Cerebellar nuclear complex (tissue), 1 donor: ENCODE data around the gene TMEM101.
"Not testable (repeated sequence)": the region's sequence is repeated elsewhere in the genome, so short reads cannot be mapped to it uniquely, and the experiment has no call there.

Experiments
- DNase-seq, 2 experiments: peaks; one replicate each; lab custom pipeline; 2025; lab: John Stamatoyannopoulos, UW

Gene TMEM101

DNA sequence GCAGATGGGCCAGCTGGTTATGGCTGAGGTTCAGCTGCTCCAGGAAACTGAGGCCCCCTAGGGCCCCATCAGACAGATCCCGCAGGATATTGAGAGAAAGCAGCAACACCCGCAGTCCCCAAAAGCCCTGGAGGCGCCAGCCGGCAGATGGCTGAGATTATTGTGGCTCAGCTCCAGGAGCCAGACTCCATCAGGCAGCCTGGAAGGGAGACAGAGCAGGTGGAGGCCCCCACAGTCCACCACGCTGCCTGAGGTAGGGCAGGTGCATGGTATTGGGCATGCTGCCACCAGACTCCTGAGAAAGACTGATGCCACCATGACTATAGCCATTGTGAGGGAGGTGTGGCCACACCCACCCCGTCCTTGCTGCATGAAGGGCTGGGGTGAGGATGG lies 9.5 kb upstream of the TMEM101 start:
- peak; percentile 48 to 89 for DNase-seq

GRCh38 chr17:44023545-44024270 lies 8.9 kb upstream of the TMEM101 start:
- no peak for DNase-seq

DNA sequence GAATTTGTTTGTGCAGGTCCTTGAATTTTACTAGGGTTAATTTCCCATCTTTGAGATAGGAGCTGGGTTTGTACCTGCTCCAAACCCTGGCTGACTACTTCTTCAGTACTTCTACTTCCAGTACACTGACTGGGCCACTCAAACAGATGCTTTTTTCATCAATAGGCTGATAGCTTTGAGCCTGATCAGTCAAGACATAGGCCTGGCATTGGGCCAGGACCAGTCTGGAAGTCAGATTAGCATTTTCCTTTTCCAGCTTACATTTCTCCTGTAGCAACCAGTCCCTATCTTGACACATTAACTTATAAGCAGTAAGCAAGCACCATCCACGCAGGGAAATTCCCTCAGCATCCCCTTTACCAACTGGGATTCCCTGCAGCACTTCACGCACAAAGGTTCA lies 7.5 kb upstream of the TMEM101 start:
- DNase-seq: no peak

GRCh38 chr17:44021227-44021626 lies 6.5 kb upstream of the TMEM101 start:
- not testable (repeated sequence) for DNase-seq

DNA sequence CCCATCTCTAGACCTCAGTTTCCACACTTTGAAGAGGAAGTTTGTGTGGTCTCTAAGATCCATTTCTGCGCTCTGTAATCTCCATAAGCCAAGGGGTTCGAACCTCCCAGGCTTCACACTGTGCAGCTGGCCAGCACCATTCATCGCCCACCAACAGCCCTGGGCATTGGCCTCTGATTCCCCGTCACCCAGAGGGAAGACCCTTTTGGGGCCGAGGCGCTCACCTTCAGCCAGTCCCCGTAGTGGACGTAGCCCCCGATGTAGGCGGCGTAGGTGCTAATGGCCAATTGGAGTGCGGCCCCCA lies 678 bp downstream of the TMEM101 start:
- DNase-seq: no peak

GRCh38 chr17:44012874-44013273 lies 1.9 kb downstream of the TMEM101 start:
- no peak for DNase-seq

- DNase-seq: no peak
These were observed 2.4 kb downstream of the TMEM101 start for GRCh38 chr17:44012391-44012790.

DNA sequence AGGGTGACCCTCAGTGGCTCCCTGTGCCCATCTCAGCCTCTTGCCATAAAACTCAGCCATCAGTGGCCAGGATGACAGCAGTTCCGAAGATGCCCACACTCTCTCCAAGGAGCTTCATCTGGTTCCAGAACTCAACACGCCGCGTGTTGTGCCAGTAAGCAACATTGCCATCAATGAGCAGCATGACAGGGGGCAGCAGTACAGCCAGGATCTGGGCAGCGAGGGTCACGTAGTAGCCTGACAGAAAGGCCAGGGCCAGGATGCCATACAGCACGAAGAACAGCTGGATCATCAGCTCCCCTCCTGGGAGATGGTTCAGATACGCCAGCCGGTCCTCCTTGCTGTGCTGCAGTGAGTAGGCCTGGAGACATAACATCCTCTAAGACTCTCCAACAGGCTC lies 2.9 kb downstream of the TMEM101 start:
- no peak for DNase-seq

DNA sequence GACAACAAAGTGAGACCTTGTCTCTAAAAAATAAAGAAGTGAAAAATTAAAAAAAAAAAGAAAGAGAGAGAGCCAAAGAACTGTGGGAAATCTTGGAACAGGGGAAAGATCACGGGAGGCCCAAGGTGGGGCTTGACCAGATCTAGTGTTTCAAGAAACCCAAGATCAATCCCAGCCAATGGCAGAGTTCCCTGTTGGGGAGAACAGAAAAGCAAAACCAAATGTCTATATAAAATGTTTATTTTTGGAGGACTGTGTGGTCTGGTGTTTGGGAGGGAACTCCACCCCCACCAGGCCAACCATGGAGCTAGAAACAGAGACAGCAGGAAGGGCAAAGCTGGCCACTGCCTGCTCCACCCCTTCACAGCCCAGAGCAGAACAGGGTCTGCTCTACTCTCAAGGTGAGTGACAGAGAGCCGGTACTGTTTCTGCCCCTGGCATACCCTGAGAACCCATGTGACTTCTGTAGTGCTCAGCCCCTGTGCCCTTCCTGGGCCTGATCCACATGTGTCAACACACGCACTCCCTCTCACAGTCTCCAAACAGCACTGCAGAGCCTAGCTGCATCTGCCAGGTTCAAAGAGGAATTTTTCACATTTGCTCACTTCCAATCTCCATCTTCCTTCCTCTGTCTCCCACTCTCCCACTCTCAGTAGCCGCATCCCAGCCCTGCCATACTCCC lies 3.7 kb downstream of the TMEM101 start:
- no peak for DNase-seq

DNA sequence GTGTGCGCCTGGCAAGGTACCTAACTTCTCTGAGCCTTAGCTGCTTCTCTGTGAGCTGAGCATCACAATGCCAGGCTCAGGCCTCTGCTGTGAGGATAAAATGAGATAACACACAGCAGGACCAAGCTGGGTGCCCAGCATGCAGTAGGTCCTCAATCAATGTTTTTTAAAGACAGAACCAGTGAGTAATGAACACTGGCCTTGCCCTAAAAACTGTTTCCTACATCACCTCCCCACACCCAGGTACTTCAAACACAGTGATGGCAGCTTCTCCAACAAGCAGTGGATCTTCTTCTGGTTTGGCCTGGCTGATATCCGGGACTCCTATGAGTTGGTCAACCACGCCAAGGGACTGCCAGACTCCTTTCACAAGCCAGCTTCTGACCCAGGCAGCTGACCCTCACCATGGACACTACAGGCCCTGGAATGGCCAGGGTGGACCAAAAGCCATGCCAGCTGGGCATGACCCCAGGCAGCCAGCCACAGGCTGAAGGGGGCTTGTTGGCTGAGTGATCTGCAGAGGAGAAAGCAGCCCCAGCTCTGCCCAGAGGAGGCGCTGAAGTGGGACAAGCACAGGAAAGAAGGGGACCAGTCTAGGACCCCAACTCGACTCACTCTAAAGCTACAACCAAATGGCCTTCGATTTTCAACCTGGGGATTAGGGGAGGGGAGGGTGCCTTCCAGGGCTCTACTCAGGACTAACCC lies 6.4 kb downstream of the TMEM101 start:
- no peak for DNase-seq

DNA sequence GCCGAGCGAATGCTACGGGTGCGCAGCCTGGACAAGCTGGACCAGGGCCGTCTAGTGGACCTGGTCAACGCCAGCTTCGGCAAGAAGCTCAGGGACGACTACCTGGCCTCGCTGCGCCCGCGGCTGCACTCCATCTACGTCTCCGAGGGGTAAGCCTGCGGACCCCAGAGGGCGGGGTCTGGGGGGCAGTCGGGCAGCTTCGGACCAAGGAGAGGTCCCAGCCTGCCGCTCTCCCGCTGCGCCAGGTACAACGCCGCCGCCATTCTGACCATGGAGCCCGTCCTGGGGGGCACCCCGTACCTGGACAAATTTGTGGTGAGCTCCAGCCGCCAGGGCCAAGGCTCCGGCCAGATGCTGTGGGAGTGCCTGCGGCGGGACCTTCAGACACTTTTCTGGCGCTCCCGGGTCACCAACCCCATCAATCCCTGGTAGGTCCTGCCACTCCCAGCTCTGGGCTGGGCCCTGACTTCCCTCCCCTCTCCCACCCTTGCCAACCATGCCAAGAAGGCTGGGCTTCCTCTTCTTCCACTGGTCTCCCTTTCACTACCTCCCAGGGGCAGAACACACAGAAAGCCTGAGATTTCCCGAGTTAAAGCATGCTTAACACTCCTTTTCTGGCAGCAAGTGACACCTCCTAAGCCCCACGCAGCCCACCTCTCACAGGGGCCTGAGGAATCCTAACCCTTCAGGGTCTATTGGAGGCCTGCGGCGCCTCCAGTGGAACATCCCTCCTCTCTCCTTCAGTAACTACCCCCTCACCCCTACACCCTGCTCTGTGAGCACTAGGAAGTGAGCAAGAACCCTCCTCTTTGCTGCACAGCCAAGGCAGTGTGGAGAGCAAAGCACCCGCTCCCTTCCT lies 7.2 kb downstream of the TMEM101 start:
- no peak for DNase-seq

- DNase-seq: no peak
These were observed 8.0 kb downstream of the TMEM101 start for GRCh38 chr17:44006598-44007345.

DNA sequence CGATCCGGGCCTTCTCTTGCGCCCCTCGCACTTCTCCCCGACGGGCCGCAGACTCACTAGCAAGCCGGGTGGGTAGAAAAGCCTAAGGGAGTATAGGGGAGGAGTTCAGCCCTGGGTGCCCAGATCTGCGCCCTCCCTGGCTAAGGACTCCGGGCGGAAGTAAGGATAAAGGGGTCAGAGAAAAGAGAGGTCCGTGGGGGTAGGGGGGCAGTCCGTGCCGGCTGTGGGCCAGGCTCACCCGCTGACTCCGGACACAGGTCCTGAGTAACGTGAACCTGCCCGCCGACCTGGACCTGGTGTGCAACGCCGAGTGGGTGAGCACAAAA lies 8.5 kb downstream of the TMEM101 start:
- no peak for DNase-seq

GRCh38 chr17:44005527-44006271 lies 9.1 kb downstream of the TMEM101 start:
- no peak for DNase-seq

- DNase-seq: no peak
These were observed 9.8 kb downstream of the TMEM101 start for GRCh38 chr17:44004761-44005526.

- no peak for DNase-seq
These were observed 10.5 kb downstream of the TMEM101 start, which contains the start of gene NAGS for GRCh38 chr17:44004077-44004760. Gene NAGS, plus strand, starts transcription at chr17:44004622. Its CDS starts 42 bp downstream, at chr17:44004664.

GRCh38 chr17:44002141-44002848 lies 12.5 kb downstream of the TMEM101 start:
- DNase-seq: no peak

- no peak for DNase-seq
These were observed 13.3 kb downstream of the TMEM101 start for GRCh38 chr17:44001461-44001920.
